Mesendoderm (in vitro differentiated cells): ENCODE results near the gene IRGC.
A peak's percentile ranks its signal among the peaks of the same experiment; 100 is the strongest.
"Not testable (repeated sequence)": the region's sequence is repeated elsewhere in the genome, so short reads cannot be mapped to it uniquely, and the experiment has no call there.

Experiments used
- DNase-seq: peaks from one replicate; pipeline ENCODE4 v3.0.0; 2013
- H2AK5ac ChIP-seq: 2 replicates; pipeline ENCODE4 v1.6.1; 2013; ENCODE audit warnings: low read length, inconsistent platforms
- H2BK120ac ChIP-seq: 2 replicates; pipeline ENCODE4 v1.6.1; 2013; ENCODE audit warnings: low read depth, mild to moderate bottlenecking, low read length, moderate library complexity, mixed read lengths
- H2BK15ac ChIP-seq: replicated peaks from 2 replicates; pipeline ENCODE4 v1.6.1; 2013; ENCODE audit warnings: low read depth, mild to moderate bottlenecking, moderate library complexity
- H2BK5ac ChIP-seq: 2 replicates; pipeline ENCODE4 v1.6.1; 2013; ENCODE audit warnings: low read length, inconsistent platforms
- H3K18ac ChIP-seq: 2 replicates; pipeline ENCODE4 v1.6.1; 2013; ENCODE audit warnings: mild to moderate bottlenecking, low read length, mixed read lengths
- H3K23ac ChIP-seq: one replicate; pipeline ENCODE4 v1.6.1; 2013; ENCODE audit warnings: low read length
- H3K27ac ChIP-seq: 2 replicates; pipeline ENCODE4 v1.5.1; 2013; ENCODE audit warnings: low read depth, mild to moderate bottlenecking, inconsistent platforms, low read length, moderate library complexity
- H3K27me3 ChIP-seq: 2 replicates; pipeline ENCODE4 v1.6.1; 2013; ENCODE audit warnings: low read length, control low read depth, mild to moderate bottlenecking, inconsistent platforms; ENCODE audit not compliant: insufficient read depth, poor library complexity
- H3K36me3 ChIP-seq: 2 replicates; pipeline ENCODE4 v1.6.1; 2013; ENCODE audit warnings: low read length, inconsistent platforms; ENCODE audit not compliant: control insufficient read depth, insufficient read depth
- H3K4ac ChIP-seq: one replicate; pipeline ENCODE4 v1.6.1; 2013; ENCODE audit warnings: low read depth, mild to moderate bottlenecking, low read length, moderate library complexity
- H3K4me1 ChIP-seq: 2 replicates; pipeline ENCODE4 v1.6.1; 2013; ENCODE audit warnings: low read depth, low read length, inconsistent platforms; ENCODE audit not compliant: control insufficient read depth
- H3K4me2 ChIP-seq: 2 replicates; pipeline ENCODE4 v1.6.1; 2013; ENCODE audit warnings: low read length
- H3K4me3 ChIP-seq: 2 replicates; pipeline ENCODE4 v1.5.1; 2013; ENCODE audit warnings: mild to moderate bottlenecking, low read length
- H3K56ac ChIP-seq: one replicate; pipeline ENCODE4 v1.6.1; 2013; ENCODE audit warnings: low read length
- H3K79me1 ChIP-seq: 2 replicates; pipeline ENCODE4 v1.6.1; 2013; ENCODE audit warnings: low read length, inconsistent platforms
- H3K79me2 ChIP-seq: 2 replicates; pipeline ENCODE4 v1.6.1; 2013; ENCODE audit warnings: mild to moderate bottlenecking, low read length; ENCODE audit not compliant: control insufficient read depth, insufficient read depth
- H3K9ac ChIP-seq: 2 replicates; pipeline ENCODE4 v1.6.1; 2013; ENCODE audit warnings: low read length, inconsistent platforms
- H4K5ac ChIP-seq: one replicate; pipeline ENCODE4 v1.6.1; 2013; ENCODE audit warnings: low read length
- H4K8ac ChIP-seq: one replicate; pipeline ENCODE4 v1.6.1; 2013; ENCODE audit warnings: low read depth, mild to moderate bottlenecking, control low read depth, low read length, moderate library complexity
- WGBS: extraction: QIAGEN DNeasy Blood & Tissue Kit; methylation state at CpG from one replicate; pipeline ENCODE4 v1.1.7; 2013; ENCODE audit warnings: low lambda C conversion rate, missing lambda C conversion rate; ENCODE audit not compliant: insufficient coverage; ENCODE audit errors: extremely low coverage; 5-methylcytosine and 5-hydroxymethylcytosine counted together

IRGC gene

GRCh38 chr19:43759515-43759914 lies 43.6 kb downstream of the IRGC start:
- H3K56ac ChIP-seq = no peak overlapping the region
- no peaks in the 10 kb centered on the region for H3K4me1 ChIP-seq
- no peak overlapping the region for H2AK5ac ChIP-seq
- H3K4me2 ChIP-seq = no peak overlapping the region
- DNase-seq = peak; percentile 37
- no peaks in the 10 kb centered on the region for H3K79me1 ChIP-seq
- H2BK15ac ChIP-seq = no peak overlapping the region
- H3K23ac ChIP-seq = no peak overlapping the region
- no peak overlapping the region for H3K9ac ChIP-seq
- no peaks in the 10 kb centered on the region for H3K27me3 ChIP-seq
- H4K5ac ChIP-seq = no peak overlapping the region
- H3K4ac ChIP-seq = no peak overlapping the region
- no peak overlapping the region for H3K18ac ChIP-seq
- no CpG with 5 or more reads among the region's 5 CpGs for WGBS
- H3K36me3 ChIP-seq = no peaks in the 10 kb centered on the region
- H3K27ac ChIP-seq = no peak overlapping the region
- H2BK120ac ChIP-seq = no peak overlapping the region
- no peak overlapping the region for H2BK5ac ChIP-seq
- H3K4me3 ChIP-seq = no peak overlapping the region
- no peak overlapping the region for H4K8ac ChIP-seq
- H3K79me2 ChIP-seq = no peaks in the 10 kb centered on the region

DNA sequence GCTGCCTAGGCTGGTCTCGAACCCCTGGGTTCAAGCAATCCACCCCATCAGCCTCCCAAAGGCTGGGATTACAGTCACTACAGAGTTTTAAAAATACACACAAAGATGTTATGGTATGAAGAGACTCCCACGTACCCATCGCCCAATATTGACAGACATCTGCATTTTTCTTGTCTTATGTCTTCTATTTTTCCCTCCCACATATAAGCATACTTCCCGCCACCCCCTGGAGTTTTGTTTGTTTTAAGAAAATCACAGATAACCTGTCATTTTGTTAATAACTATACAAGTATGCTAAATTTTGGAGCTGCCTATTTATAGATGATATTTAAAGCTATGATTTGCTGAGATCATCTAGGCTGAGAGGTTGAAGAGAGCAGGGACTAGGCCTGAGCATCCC lies 45.1 kb downstream of the IRGC start:
- H3K4ac ChIP-seq = no peak overlapping the region

GRCh38 chr19:43762814-43763213 lies 46.9 kb downstream of the IRGC start:
- Histone ChIP-seq H2BK5ac (no peak overlapping the region), H4K5ac (no peak overlapping the region), H2BK120ac (no peak overlapping the region), H2AK5ac (no peak overlapping the region), H3K4ac (no peak overlapping the region), H3K4me1 (no peaks in the 10 kb centered on the region), H3K79me2 (no peaks in the 10 kb centered on the region), H4K8ac (no peak overlapping the region), H3K23ac (no peak overlapping the region), H3K56ac (no peak overlapping the region), H3K4me3 (no peak overlapping the region), H3K27me3 (no peaks in the 10 kb centered on the region), H2BK15ac (no peak overlapping the region), H3K4me2 (no peak overlapping the region), H3K79me1 (no peaks in the 10 kb centered on the region), H3K18ac (no peak overlapping the region), H3K36me3 (no peaks in the 10 kb centered on the region), H3K27ac (no peak overlapping the region), H3K9ac (no peak overlapping the region)
- no CpG with 5 or more reads among the region's 3 CpGs for WGBS
- no peak for DNase-seq

More for the DNA sequence above, 45.1 kb downstream of the IRGC start:
- Histone ChIP-seq H3K79me1 (no peaks in the 10 kb centered on the region), H2BK5ac (no peak overlapping the region), H3K56ac (no peak overlapping the region), H2BK15ac (no peak overlapping the region), H2BK120ac (no peak overlapping the region), H4K5ac (no peak overlapping the region), H3K9ac (no peak overlapping the region), H4K8ac (no peak overlapping the region), H3K36me3 (no peaks in the 10 kb centered on the region), H3K4me1 (no peaks in the 10 kb centered on the region), H2AK5ac (no peak overlapping the region), H3K27ac (no peak overlapping the region), H3K4me3 (no peak overlapping the region), H3K18ac (no peak overlapping the region), H3K79me2 (no peaks in the 10 kb centered on the region), H3K27me3 (no peaks in the 10 kb centered on the region), H3K23ac (no peak overlapping the region), H3K4me2 (no peak overlapping the region)
- no CpG with 5 or more reads among the region's 4 CpGs for WGBS
- no peak for DNase-seq

DNA sequence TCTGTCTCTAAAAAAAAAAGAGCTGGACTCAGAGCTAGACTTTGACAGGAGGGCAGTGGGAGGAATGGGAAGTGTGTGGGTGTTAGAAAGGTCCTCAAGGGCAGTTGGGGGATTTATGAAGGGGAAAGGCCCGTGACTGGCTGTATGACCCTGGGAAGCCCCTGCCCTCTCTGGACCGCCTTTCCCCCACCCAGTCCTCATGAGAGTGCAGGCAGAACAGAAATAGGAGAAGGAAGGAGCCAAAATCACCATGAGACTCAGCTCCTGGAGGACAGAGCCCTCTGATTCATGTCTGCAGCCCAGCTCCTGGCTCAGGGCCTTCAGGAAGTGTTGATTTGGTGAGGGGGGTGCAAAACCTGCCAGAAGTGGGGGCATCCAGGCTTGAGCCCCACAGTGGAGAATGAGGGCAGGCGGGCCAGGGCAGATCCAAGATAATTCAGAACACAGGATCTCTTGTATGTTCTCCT lies 47.6 kb downstream of the IRGC start:
- no peak overlapping the region for H2AK5ac ChIP-seq
- H3K4ac ChIP-seq = no peak overlapping the region
- H2BK120ac ChIP-seq = no peak overlapping the region
- no peak overlapping the region for H4K8ac ChIP-seq
- no peaks in the 10 kb centered on the region for H3K27me3 ChIP-seq
- no peak overlapping the region for H3K56ac ChIP-seq
- no peaks in the 10 kb centered on the region for H3K79me1 ChIP-seq
- no peak overlapping the region for H3K27ac ChIP-seq
- H3K4me3 ChIP-seq = no peak overlapping the region
- no peaks in the 10 kb centered on the region for H3K36me3 ChIP-seq
- H3K23ac ChIP-seq = no peak overlapping the region
- no peak for DNase-seq
- WGBS = no CpG with 5 or more reads among the region's 3 CpGs
- no peak overlapping the region for H4K5ac ChIP-seq
- H2BK15ac ChIP-seq = no peak overlapping the region
- no peak overlapping the region for H3K9ac ChIP-seq
- no peak overlapping the region for H2BK5ac ChIP-seq
- no peak overlapping the region for H3K4me2 ChIP-seq
- H3K79me2 ChIP-seq = no peaks in the 10 kb centered on the region
- no peak overlapping the region for H3K18ac ChIP-seq
- H3K4me1 ChIP-seq = no peaks in the 10 kb centered on the region

- H3K79me2 ChIP-seq, H3K36me3 ChIP-seq, H3K23ac ChIP-seq, H3K56ac ChIP-seq, H2BK5ac ChIP-seq, H3K4me3 ChIP-seq, H4K5ac ChIP-seq, H3K4me1 ChIP-seq, H4K8ac ChIP-seq, H2AK5ac ChIP-seq, H3K79me1 ChIP-seq, H3K27me3 ChIP-seq, DNase-seq, H2BK15ac ChIP-seq, H3K4ac ChIP-seq, H3K27ac ChIP-seq, H3K18ac ChIP-seq, H3K4me2 ChIP-seq, H3K9ac ChIP-seq, H2BK120ac ChIP-seq: not testable (repeated sequence)
- no CpG with 5 or more reads among the region's 8 CpGs for WGBS
Measured at GRCh38 chr19:43764684-43765083, 48.8 kb downstream of the IRGC start.

DNA sequence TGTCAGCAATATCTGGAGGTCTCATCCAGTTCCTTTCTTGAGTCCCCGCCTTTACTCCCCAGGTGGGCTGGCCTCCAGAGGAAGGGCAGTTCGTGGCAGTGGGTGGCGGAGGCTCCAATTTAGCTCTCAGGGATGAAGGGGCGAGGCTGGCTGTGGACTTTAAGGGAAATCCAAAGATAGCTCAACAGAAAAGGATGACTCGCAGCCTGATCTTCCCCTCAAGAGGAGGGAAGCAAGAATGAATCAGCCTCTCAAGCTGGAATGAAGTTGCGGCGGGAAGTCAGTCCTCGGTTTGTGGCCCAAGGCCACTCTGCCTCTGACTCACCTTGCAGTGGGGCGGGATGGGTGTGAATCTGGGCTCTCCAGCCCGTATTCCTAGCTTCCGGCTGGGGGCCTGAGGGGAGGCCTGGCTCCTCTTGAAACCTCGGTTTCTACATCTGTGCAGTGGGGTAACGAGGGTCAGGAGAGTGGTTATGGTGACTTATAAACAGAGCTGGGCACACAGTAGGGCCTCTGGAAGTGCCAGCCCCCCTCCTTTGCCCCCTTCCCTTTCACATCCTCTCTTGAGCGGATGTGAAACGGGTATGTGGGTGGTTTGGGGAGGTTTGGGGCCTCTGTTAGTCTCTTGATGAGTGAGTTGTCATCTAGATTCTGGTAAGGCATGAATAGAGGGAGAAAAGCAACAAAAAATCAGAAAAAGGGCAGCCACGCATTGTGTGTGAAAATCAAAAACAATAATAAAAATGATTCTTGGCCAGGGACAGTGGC lies 49.4 kb downstream of the IRGC start:
- no peak overlapping the region for H3K27ac ChIP-seq
- H3K4me1 ChIP-seq = no peaks in the 10 kb centered on the region
- no peaks in the 10 kb centered on the region for H3K27me3 ChIP-seq
- no peak overlapping the region for H3K56ac ChIP-seq
- WGBS = no CpG with 5 or more reads among the region's 16 CpGs
- no peak overlapping the region for H3K18ac ChIP-seq
- no peak overlapping the region for H3K4ac ChIP-seq
- no peak overlapping the region for H4K8ac ChIP-seq
- H3K9ac ChIP-seq = no peak overlapping the region
- H2BK15ac ChIP-seq = no peak overlapping the region
- H3K79me2 ChIP-seq = no peaks in the 10 kb centered on the region
- no peak overlapping the region for H3K23ac ChIP-seq
- DNase-seq = peak; percentile 89
- no peak overlapping the region for H3K4me2 ChIP-seq
- no peak overlapping the region for H4K5ac ChIP-seq
- no peak overlapping the region for H2BK120ac ChIP-seq
- no peak overlapping the region for H2BK5ac ChIP-seq
- H3K4me3 ChIP-seq = no peak overlapping the region
- no peaks in the 10 kb centered on the region for H3K36me3 ChIP-seq
- H3K79me1 ChIP-seq = no peaks in the 10 kb centered on the region
- H2AK5ac ChIP-seq = no peak overlapping the region
